Measurements from ENCODE around the gene CASP7.

- no peak for TF ChIP-seq TARDBP (IDR thresholded peaks at IDR 0.05)
- TF ChIP-seq CTBP1 (IDR thresholded peaks at IDR 0.05; ENCODE audit: borderline replicate concordance), result no peak
- TF ChIP-seq SP1 (IDR thresholded peaks at IDR 0.05), result no peak
- no peak for TF ChIP-seq L3MBTL2 (conservative IDR thresholded peaks at IDR 0.05)
- no peak for TF ChIP-seq HDGF (IDR thresholded peaks at IDR 0.05; ENCODE audit: borderline replicate concordance)
- TF ChIP-seq ZNF384 (IDR thresholded peaks at IDR 0.05), result no peak
- TF ChIP-seq FOXA1 (IDR thresholded peaks at IDR 0.05), result no peak
These were observed 28.9 kb downstream of the CASP7 start for GRCh38 chr10:113708640-113709039.
